HG03469 (cell line): Measurements from ENCODE around the gene AFF3.
"Not testable (repeated sequence)": the region's sequence is repeated elsewhere in the genome, so short reads cannot be mapped to it uniquely, and the experiment has no call there.

Source experiments
- ATAC-seq: cut with Tn5 transposase; IDR thresholded peaks from one replicate; pipeline ENCODE4 v1.9.1; 2021; ENCODE audit warnings: mild to moderate bottlenecking, moderate library complexity, moderate number of reproducible peaks; ENCODE audit not compliant: unreplicated experiment

The AFF3 gene

GRCh38 chr2:99938250-99938649, 204.1 kb downstream of the AFF3 start:
- ATAC-seq = no peak

GRCh38 chr2:99936065-99936464, 206.3 kb downstream of the AFF3 start:
- ATAC-seq = no peak

- ATAC-seq = no peak
Observed at GRCh38 chr2:99935662-99936061, 206.7 kb downstream of the AFF3 start.

DNA sequence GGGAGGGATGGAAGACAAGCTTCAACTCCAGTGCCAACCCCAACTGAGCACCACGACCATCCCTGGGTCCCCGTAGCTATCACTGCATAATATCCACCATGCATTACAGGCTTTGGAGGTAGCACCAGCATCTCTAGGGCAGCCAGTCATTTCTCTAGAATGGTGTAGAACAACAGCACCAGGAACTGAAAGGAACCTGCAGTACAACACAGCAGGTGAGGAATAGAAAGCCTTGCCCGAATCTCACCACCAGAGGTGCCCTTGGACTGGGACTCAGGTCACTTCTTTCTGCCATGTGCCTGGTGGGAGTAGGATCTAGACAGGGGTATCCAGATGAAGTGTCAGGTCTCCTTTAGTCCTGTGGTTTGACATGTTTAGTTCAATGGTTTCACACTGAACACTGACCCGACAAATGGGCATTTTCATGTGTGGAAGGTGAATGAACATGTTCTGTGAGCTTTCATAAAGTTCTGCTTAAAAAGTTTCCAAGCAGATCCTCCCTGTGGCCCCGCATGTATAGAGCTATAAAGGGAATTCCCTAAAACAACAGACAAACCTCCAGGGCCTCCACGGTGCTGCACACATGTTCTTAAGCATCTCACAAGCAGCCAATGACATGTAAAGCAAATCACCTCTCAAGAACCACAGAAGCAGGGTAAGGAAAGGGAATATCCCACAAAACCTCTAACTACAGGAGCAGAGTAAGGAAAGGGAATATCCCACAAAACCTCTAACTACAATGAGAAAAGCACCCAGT, 208.3 kb downstream of the AFF3 start:
- no peak for ATAC-seq

DNA sequence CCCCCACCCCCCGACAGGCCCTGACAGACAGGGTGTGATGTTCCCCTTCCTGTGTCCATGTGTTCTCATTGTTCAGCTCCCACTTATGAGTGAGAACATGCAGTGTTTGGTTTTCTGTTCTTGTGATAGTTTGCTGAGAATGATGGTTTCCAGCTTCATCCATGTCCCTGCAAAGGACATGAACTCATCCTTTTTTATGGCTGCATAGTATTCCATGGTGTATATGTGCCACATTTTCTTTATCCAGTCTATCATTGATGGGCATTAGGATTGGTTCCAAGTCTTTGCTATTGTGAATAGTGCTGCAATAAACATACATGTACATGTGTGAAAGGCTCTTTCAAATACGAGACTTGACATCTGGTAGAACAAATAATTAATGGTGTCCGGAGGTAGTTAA, 208.9 kb downstream of the AFF3 start:
- not testable (repeated sequence) for ATAC-seq

- no peak for ATAC-seq
Observed at GRCh38 chr2:99928470-99929053, 213.8 kb downstream of the AFF3 start.

DNA sequence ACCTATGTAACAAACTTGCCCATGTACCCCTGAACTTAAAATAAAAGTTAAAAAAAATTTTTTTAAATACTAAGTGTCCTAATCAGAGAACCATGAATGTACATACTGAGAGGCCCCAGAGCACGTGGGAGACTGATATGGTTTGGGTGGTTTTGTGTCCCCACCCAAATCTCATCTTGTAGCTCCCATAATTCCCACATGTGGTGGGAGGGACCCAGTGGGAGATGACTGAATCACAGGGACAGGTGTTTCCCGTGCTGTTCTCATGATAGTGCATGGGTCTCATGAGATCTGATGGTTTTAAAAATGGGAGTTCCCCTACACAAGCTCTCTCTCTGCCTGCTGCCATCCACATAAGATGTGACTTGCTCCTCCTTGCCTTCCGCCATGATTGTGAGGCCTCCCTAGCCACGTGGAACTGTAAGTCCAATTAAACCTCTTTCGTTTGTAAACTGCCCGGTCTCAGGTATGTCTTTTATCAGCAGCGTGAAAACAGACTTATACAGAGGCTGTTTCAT, 214.6 kb downstream of the AFF3 start:
- ATAC-seq = not testable (repeated sequence)

DNA sequence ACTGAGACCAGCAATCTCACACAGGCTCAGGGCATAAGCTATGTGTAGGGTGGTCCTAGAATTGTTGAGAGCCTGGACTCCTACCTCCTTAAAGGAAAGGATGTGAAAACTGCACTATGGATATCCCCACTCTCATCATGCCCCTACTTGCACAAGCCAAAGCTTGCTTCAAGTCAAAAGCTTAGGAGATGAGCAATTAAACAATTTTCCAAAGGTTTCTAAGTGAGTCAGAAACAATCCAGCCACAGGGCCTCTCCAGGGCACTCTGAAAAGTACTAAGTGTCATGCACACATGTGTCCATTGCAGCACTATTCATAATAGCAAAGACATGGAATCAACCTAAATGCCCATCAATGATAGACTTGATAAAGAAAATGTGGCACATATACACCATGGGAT, 215.4 kb downstream of the AFF3 start:
- ATAC-seq = no peak

DNA sequence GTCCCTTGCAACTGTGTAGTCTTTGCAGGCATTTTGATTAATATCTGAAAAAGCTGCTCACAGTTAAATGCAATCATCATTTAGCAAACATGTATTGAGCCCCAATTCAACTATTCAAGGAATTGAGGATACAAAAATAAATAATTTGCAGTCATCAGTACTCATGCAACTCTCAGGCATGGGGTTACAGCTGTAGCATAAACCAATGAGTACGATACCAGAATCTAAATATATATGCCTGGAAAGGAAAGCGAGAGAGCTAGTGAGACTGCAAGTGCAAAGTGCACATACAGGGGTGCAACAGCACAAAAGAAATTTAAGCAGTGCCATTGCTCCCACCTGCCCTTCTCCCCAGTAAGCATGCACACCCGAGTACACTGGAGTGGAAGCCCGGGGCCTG, 216.4 kb downstream of the AFF3 start:
- no peak for ATAC-seq

GRCh38 chr2:99922664-99923063, 219.7 kb downstream of the AFF3 start:
- no peak for ATAC-seq

DNA sequence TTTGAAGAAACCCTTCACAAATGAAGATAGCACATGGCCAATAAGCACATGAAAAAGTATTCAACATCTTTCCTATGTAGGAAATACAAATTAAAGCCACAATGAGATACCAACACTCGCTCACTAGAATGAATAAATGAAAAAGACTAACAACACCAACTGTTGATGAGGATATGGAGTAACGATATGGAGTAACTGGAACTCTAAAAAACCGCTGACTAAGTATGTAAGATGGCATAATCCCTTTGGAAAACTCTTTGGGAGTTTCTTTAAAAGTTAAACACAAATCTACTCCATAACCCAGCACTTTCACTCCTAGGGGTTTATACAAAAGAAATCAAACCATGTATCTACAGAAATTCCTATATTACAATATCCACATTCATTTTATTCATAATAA, 220.5 kb downstream of the AFF3 start:
- no peak for ATAC-seq

DNA sequence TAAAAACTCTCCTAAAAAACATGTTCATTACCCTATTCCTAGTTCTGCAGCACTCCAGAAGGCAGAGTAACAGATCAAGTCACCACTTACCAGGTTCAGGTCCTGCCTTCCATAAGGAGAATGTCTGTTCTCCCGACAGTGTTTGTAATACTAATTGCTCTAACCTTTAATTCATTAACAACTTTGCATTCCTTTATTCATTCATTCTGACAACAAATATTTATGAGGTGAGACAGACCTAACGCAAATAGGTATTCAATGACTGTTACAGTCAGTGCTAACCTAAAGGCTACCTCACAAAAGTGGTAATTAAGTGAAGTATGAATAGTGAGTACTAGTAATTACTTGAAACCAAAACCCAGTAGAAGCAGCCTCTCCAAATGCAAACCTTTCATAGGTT, 224.0 kb downstream of the AFF3 start:
- ATAC-seq = no peak

DNA sequence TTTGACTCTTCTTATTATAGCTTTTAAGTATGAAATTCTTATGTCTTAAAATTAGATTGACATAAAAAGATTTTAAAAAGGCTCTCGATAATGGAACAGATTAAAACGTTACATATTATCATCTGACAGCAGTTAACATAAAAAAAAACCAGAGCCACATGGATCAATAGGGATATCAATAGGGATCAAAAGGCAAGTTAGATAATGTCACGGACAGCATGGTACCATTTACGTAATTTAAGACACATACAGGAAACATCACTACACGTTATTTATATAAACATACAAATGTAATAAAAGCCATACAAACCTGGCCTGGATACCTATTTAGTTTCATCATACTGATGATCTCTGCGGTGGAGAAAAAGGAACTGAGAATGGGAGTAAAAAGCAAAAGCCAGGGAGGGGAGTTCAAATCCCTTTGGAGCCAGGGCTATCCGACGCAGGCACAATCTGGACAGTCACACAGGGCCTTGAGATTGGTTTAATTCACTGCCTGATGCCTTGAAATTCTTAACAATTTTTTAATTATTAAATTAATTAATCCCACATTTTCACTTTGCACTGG, 227.2 kb downstream of the AFF3 start:
- no peak for ATAC-seq

DNA sequence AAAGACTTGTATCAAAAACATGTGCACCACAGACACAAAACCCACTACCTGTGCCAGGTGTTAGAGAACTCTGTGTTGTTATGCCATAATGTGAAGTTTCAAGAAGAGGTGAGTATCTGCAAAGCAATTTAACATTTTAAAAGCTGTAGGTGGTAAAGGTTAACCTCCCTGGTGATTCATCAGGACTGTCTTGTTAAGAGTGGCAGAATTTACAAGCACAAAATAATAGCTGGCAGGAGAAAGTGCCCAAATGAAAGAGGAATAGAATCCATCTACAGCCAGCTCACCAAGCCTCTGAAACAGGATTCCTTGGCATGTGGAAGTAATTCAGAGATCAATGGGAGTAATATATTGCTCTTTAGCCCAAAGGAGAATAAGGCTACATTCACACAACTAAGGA, 230.7 kb downstream of the AFF3 start:
- ATAC-seq = no peak

DNA sequence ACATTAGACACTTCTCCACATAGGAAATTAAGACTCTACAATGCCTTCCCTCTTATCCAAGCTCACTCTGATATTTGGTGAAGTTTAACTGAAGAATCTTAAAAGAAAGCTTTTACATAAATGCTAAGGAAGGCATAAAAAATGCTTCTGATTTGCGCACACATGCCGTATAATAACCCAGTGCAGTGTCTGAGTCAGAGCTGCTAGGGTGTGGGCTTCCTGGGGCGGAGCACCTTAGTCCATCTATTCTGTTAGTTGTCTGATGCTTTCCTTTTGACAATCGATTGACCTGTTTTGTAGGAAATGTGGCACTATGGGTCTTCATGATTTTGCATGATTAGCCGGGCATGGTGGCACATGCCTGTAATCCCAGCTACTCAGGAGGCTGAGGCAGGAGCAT, 231.5 kb downstream of the AFF3 start:
- ATAC-seq = no peak

DNA sequence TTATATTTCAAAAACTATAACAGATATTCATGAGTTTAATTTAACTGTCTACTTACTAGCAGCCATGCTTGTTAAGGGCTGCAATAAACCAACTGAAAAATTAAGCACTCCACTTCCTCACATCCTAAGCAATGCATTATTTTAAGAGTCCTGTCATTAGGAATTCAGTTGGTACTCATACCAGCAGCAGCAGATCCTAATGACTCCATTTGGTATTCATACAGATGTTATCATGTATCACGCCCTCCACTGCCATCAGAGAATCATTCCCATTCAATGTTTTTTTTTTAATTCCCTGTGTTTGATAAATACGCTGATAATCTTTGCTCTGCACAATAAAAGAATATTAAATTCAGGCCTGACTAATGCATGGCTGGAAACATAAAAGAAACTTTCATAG, 236.8 kb downstream of the AFF3 start:
- no peak for ATAC-seq

GRCh38 chr2:99905025-99905424, 237.4 kb downstream of the AFF3 start:
- ATAC-seq = no peak

GRCh38 chr2:99903981-99904380, 238.4 kb downstream of the AFF3 start:
- no peak for ATAC-seq

DNA sequence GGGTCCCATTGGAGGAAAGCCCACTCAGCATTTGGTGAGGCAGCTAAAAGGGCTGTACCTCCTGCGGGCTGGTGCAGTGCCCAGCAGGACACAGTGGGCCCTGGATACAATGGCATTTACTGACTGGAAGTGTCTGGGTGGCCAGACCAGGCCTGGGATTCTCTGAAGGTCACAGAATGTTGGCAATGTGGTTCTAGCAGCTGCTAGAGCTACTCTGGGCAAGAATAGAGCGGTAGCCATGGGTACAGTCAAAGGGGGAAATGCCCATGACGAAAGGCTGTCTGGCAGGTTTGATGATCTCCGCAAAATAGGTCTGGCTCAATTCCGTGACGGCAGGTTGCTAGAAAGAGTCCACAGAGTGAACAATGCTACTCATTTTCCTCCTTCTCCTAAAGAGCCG, 241.8 kb downstream of the AFF3 start:
- no peak for ATAC-seq

DNA sequence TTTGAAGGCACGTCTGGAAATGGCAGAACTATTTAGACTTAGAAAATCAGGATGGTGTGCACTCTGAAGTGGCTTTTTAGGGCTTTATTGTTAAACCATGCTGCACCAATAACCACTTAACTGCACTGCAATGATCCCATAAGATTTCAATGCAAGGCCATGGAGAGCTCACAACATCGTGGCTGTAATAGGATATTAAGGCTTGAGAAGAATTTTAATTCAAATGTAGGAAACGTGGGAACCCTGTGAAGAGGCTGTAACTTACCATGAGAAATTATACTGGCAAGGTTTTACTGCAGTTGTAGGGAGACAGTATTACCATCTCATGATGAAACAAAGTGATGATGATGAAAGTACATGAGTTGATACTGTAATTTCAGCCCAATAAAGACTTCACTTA, 242.5 kb downstream of the AFF3 start:
- no peak for ATAC-seq

- no peak for ATAC-seq
Observed at GRCh38 chr2:99899058-99899855, 243.1 kb downstream of the AFF3 start.
